ENCODE measurements around the gene MAOA.
"Not testable (repeated sequence)": the region's sequence is repeated elsewhere in the genome, so short reads cannot be mapped to it uniquely, and the experiment has no call there.

The MAOA gene

GRCh38 chrX:43656005-43656494 is at the start of gene MAOA:
MAOA (plus strand) TSS chrX:43656299; CDS start chrX:43656342, 43 bp downstream.
- DNase-seq = peak; percentile 2

- DNase-seq = no peak
These were observed 43.7 kb upstream of the MAOA start for GRCh38 chrX:43612400-43612799.

- no peak for DNase-seq
These were observed 40.4 kb upstream of the MAOA start for GRCh38 chrX:43615660-43616059.

GRCh38 chrX:43618366-43619205 is 37.5 kb upstream of the MAOA start:
- DNase-seq = no peak

GRCh38 chrX:43619861-43620260 is 36.2 kb upstream of the MAOA start:
- DNase-seq = not testable (repeated sequence)

- DNase-seq = no peak
These were observed 29.0 kb upstream of the MAOA start for GRCh38 chrX:43627147-43627546.

GRCh38 chrX:43627669-43628068 is 28.4 kb upstream of the MAOA start:
- no peak for DNase-seq

- no peak for DNase-seq
These were observed 26.9 kb upstream of the MAOA start for GRCh38 chrX:43629229-43629628.

- DNase-seq = no peak
These were observed 24.3 kb upstream of the MAOA start for GRCh38 chrX:43631841-43632240.

- DNase-seq = no peak
These were observed 23.0 kb upstream of the MAOA start for GRCh38 chrX:43633081-43633480.

GRCh38 chrX:43633757-43634156 is 22.3 kb upstream of the MAOA start:
- no peak for DNase-seq

- no peak for DNase-seq
These were observed 15.6 kb upstream of the MAOA start for GRCh38 chrX:43640482-43640881.

- no peak for DNase-seq
These were observed 14.4 kb upstream of the MAOA start for GRCh38 chrX:43641691-43642090.

GRCh38 chrX:43643201-43643600 is 12.9 kb upstream of the MAOA start:
- no peak for DNase-seq

- DNase-seq = no peak
These were observed 12.4 kb upstream of the MAOA start for GRCh38 chrX:43643662-43644061.

GRCh38 chrX:43644124-43644701 is 11.9 kb upstream of the MAOA start:
- DNase-seq = no peak

- DNase-seq = no peak
These were observed 9.3 kb upstream of the MAOA start for GRCh38 chrX:43646800-43647199.

GRCh38 chrX:43654431-43655150 is 1.5 kb upstream of the MAOA start:
- DNase-seq = peak; percentile 73

GRCh38 chrX:43655151-43656004 is 721 bp upstream of the MAOA start:
- DNase-seq = peak; percentile 18

GRCh38 chrX:43657671-43658070 is 1.6 kb downstream of the MAOA start:
- DNase-seq = no peak

- no peak for DNase-seq
These were observed 5.6 kb downstream of the MAOA start for GRCh38 chrX:43661521-43662240.

GRCh38 chrX:43663173-43663572 is 7.1 kb downstream of the MAOA start:
- no peak for DNase-seq

Data from NCI-H1105 treated with DMSO at 0.1 percent for 48 hours (cell line).